Measurements from ENCODE around the gene METTL14.

METTL14 gene

DNA sequence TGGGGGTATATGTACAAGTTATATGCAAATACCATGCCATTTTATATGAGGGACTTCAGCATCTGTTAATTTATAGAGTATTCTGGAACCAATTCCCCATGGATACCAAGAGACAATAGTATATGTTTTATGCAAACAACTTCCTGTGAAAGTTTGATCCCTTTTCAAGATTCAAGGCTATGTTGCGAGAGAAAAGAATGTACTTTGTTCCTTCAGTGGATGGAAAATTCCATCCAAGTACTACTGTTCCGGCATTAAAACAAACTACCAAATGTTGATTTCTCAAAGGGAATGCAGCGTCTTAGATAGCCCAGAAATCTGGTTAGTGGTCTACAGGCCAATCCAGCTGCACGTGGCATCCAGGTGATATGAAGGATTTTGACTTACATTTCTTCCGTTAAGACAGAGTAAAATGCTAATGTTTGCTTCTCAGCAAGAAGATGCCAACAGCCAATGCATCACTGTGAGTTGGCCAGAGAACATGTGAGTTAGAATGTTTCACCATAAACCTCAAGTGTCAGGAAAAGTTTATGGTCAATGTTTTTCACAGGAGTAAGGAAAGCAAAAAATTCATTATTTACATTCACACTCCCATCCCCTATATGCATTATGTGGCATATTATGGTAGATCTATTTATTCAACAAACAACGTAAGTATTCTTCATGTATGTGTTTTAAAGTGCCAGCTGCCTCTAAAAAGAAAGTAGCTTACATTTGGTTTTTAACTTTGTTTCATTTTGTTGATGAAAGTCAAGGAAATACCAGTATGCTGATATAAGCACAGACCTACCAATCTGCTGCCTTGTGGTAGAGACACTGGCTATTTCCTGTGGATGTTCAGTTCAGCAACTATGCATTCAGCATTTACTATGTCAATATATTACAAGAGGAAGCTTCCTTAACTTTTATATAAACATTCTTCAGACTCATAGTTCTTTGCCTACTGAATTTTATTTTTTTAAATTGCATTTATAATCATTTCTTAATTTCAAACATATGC lies 44.4 kb downstream of the METTL14 start:
- no peak overlapping the region for H3K9ac ChIP-seq (ENCODE audit: low read depth, low read length)
- no peak for TF ChIP-seq EZH2 (IDR thresholded peaks at IDR 0.05; ENCODE audit: borderline replicate concordance, low read depth, low read length, severe bottlenecking)
- TF ChIP-seq, protein P1, sequence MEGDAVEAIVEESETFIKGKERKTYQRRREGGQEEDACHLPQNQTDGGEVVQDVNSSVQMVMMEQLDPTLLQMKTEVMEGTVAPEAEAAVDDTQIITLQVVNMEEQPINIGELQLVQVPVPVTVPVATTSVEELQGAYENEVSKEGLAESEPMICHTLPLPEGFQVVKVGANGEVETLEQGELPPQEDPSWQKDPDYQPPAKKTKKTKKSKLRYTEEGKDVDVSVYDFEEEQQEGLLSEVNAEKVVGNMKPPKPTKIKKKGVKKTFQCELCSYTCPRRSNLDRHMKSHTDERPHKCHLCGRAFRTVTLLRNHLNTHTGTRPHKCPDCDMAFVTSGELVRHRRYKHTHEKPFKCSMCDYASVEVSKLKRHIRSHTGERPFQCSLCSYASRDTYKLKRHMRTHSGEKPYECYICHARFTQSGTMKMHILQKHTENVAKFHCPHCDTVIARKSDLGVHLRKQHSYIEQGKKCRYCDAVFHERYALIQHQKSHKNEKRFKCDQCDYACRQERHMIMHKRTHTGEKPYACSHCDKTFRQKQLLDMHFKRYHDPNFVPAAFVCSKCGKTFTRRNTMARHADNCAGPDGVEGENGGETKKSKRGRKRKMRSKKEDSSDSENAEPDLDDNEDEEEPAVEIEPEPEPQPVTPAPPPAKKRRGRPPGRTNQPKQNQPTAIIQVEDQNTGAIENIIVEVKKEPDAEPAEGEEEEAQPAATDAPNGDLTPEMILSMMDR (IDR thresholded peaks at IDR 0.05; ENCODE audit: borderline replicate concordance, extremely low read depth, low read length, poor library complexity, severe bottlenecking): no peak
- H3K27me3 ChIP-seq (ENCODE audit: insufficient read depth, low read length, poor library complexity): no peaks in the 10 kb centered on the region
- no peaks in the 10 kb centered on the region for H4K20me1 ChIP-seq (ENCODE audit: insufficient read depth, low read length)
- H3K27ac ChIP-seq (ENCODE audit: low read length): no peak overlapping the region
- H2AFZ ChIP-seq (ENCODE audit: low read depth, low read length): no peak overlapping the region
- H3K79me2 ChIP-seq (ENCODE audit: insufficient read depth, low read length): no peaks in the 10 kb centered on the region
- H3K4me1 ChIP-seq (ENCODE audit: insufficient read depth, low read length): no peaks in the 10 kb centered on the region
- H3K36me3 ChIP-seq (ENCODE audit: insufficient read depth, low read length): peaks cover 65% of the 10 kb centered on the region
- no peaks in the 10 kb centered on the region for H3K9me3 ChIP-seq (ENCODE audit: insufficient read depth, low read length, severe bottlenecking)
- ATAC-seq (ENCODE audit: insufficient read depth, low read depth) (peak; percentile 61; the same call in 2 of the 3 replicates), DNase-seq (no peak)
- H3K4me2 ChIP-seq (ENCODE audit: insufficient read depth, low read length): no peak overlapping the region
- H3K4me3 ChIP-seq (ENCODE audit: low read depth in 1 of 2, low read length in 2 of 2): no peak overlapping the region

- Histone ChIP-seq H3K9me3 (ENCODE audit: insufficient read depth, low read length, severe bottlenecking) (no peaks in the 10 kb centered on the region), H3K27me3 (ENCODE audit: insufficient read depth, low read length, poor library complexity) (no peaks in the 10 kb centered on the region), H3K4me2 (ENCODE audit: insufficient read depth, low read length) (no peak overlapping the region), H3K4me3 (ENCODE audit: low read depth in 1 of 2, low read length in 2 of 2) (no peak overlapping the region), H2AFZ (ENCODE audit: low read depth, low read length) (no peak overlapping the region), H3K79me2 (ENCODE audit: insufficient read depth, low read length) (no peaks in the 10 kb centered on the region), H3K27ac (ENCODE audit: low read length) (no peak overlapping the region), H4K20me1 (ENCODE audit: insufficient read depth, low read length) (no peaks in the 10 kb centered on the region), H3K4me1 (ENCODE audit: insufficient read depth, low read length) (no peaks in the 10 kb centered on the region), H3K36me3 (ENCODE audit: insufficient read depth, low read length) (peaks cover 59% of the 10 kb centered on the region), H3K9ac (ENCODE audit: low read depth, low read length) (no peak overlapping the region)
- DNase-seq (no peak), ATAC-seq (ENCODE audit: insufficient read depth, low read depth) (no peak)
- TF ChIP-seq EZH2 (IDR thresholded peaks at IDR 0.05; ENCODE audit: borderline replicate concordance, low read depth, low read length, severe bottlenecking): no peak
- TF ChIP-seq, protein P1 (IDR thresholded peaks at IDR 0.05; ENCODE audit: borderline replicate concordance, extremely low read depth, low read length, poor library complexity, severe bottlenecking): no peak
Measured at GRCh38 chr4:118730683-118731082, 45.5 kb downstream of the METTL14 start.

GRCh38 chr4:118732591-118733330 lies 47.6 kb downstream of the METTL14 start:
- H3K27ac ChIP-seq (ENCODE audit: low read length): no peak overlapping the region
- no peak overlapping the region for H3K4me3 ChIP-seq (ENCODE audit: low read depth in 1 of 2, low read length in 2 of 2)
- H3K4me2 ChIP-seq (ENCODE audit: insufficient read depth, low read length): no peak overlapping the region
- peaks cover 49% of the 10 kb centered on the region for H3K36me3 ChIP-seq (ENCODE audit: insufficient read depth, low read length)
- no peaks in the 10 kb centered on the region for H4K20me1 ChIP-seq (ENCODE audit: insufficient read depth, low read length)
- H3K9ac ChIP-seq (ENCODE audit: low read depth, low read length): no peak overlapping the region
- no peaks in the 10 kb centered on the region for H3K9me3 ChIP-seq (ENCODE audit: insufficient read depth, low read length, severe bottlenecking)
- TF ChIP-seq, protein P1 (IDR thresholded peaks at IDR 0.05; ENCODE audit: borderline replicate concordance, extremely low read depth, low read length, poor library complexity, severe bottlenecking): no peak
- no peak for TF ChIP-seq EZH2 (IDR thresholded peaks at IDR 0.05; ENCODE audit: borderline replicate concordance, low read depth, low read length, severe bottlenecking)
- no peak for ATAC-seq (ENCODE audit: insufficient read depth, low read depth)
- H3K27me3 ChIP-seq (ENCODE audit: insufficient read depth, low read length, poor library complexity): no peaks in the 10 kb centered on the region
- H2AFZ ChIP-seq (ENCODE audit: low read depth, low read length): no peak overlapping the region
- H3K4me1 ChIP-seq (ENCODE audit: insufficient read depth, low read length): no peaks in the 10 kb centered on the region
- H3K79me2 ChIP-seq (ENCODE audit: insufficient read depth, low read length): no peaks in the 10 kb centered on the region
- DNase-seq: no peak

All from DND-41 (cell line).